Natural killer cell (primary cell): ENCODE data around the gene MAP3K1. TPM values are rescaled to one million over a fixed set of nuclear protein-coding genes. Genes with fewer than 3 reads are reported as not detected.

Experiments
- ATAC-seq, 3 donors: fragments of 150-1000 bp in 2 of 3; fragments of 200-7000 bp in 1 of 3; cut with Tn5 transposase; 1 replicate in 1 of 3; 2 replicates in 2 of 3; pipeline ENCODE4 v1.10.0; 2021; ENCODE audit warnings: mild to moderate bottlenecking in 2 of 3, moderate library complexity in 2 of 3
- DNase-seq, 2 donors: peaks; one replicate each; pipeline versions ENCODE4 v3.0.0 to v3.0.0-alpha.2; 2013 to 2021; ENCODE audit warnings: mixed read lengths in 1 of 2
- H3K27ac ChIP-seq: one replicate; pipeline ENCODE4 v1.5.1; 2013; ENCODE audit warnings: mild to moderate bottlenecking, low read length
- H3K27me3 ChIP-seq: one replicate; pipeline ENCODE4 v1.6.1; 2013; ENCODE audit warnings: low read length; ENCODE audit not compliant: control insufficient read depth, insufficient read depth
- H3K36me3 ChIP-seq: one replicate; pipeline ENCODE4 v1.6.1; 2013; ENCODE audit warnings: low read length; ENCODE audit not compliant: control insufficient read depth, insufficient read depth
- H3K4me1 ChIP-seq: one replicate; pipeline ENCODE4 v1.6.1; 2013; ENCODE audit warnings: low read length; ENCODE audit not compliant: control insufficient read depth, insufficient read depth
- H3K4me3 ChIP-seq: one replicate; pipeline ENCODE4 v1.5.1; 2013; ENCODE audit warnings: low read length
- H3K9me3 ChIP-seq: one replicate; pipeline ENCODE4 v1.6.1; 2013; ENCODE audit warnings: low read length; ENCODE audit not compliant: control insufficient read depth, insufficient read depth
- H3K27ac Mint-ChIP-seq, 2 donors: one replicate each; pipeline ENCODE4 v1.8.0; 2022; ENCODE audit warnings: mild to moderate bottlenecking in 2 of 2, mixed read lengths in 2 of 2, moderate library complexity in 1 of 2
- H3K27me3 Mint-ChIP-seq, 2 donors: one replicate each; pipeline ENCODE4 v1.8.0; 2022; ENCODE audit warnings: low read depth in 2 of 2, mixed read lengths in 2 of 2
- H3K36me3 Mint-ChIP-seq: one replicate; pipeline ENCODE4 v1.8.0; 2022; ENCODE audit warnings: mixed read lengths
- H3K4me1 Mint-ChIP-seq, 2 donors: one replicate each; pipeline ENCODE4 v1.8.0; 2022; ENCODE audit warnings: mixed read lengths in 2 of 2
- H3K4me3 Mint-ChIP-seq: one replicate; pipeline ENCODE4 v1.8.0; 2022; ENCODE audit warnings: mild to moderate bottlenecking, moderate library complexity, mixed read lengths
- H3K9me3 Mint-ChIP-seq, 2 donors: one replicate each; pipeline ENCODE4 v1.8.0; 2022; ENCODE audit warnings: mixed read lengths in 2 of 2
- WGBS: methylation state at CpG from one replicate; pipeline ENCODE4 v1.1.7; 2013; ENCODE audit warnings: missing lambda C conversion rate; ENCODE audit not compliant: insufficient coverage; 5-methylcytosine and 5-hydroxymethylcytosine counted together
- intact Hi-C: fragments of 100-400 bp; cut with micrococcal nuclease; formaldehyde crosslinking; loops from one replicate; pipeline ENCODE4 v1.14.2; 2022
- total RNA-seq, 4 donors: library from RNA; stranded (reverse); fragments of 120-200 nt in 1 of 4; gene quantifications; one replicate each; pipeline versions ENCODE4 v1.2.3 to v1.2.4, GENCODE V29; 2013 to 2022
- TF ChIP-seq, protein P1 (sequence below): fragments of 200-600 bp; IDR thresholded peaks from one replicate; pipeline ENCODE4 v1.8.0; 2022; ENCODE audit warnings: antibody characterized with exemption

Gene MAP3K1
- total RNA-seq, 3 donors from 2014 or later (not counting 1 experiment from before 2014, with no cell fraction given): 27.8 to 35.7 (median 35.5) TPM

DNA sequence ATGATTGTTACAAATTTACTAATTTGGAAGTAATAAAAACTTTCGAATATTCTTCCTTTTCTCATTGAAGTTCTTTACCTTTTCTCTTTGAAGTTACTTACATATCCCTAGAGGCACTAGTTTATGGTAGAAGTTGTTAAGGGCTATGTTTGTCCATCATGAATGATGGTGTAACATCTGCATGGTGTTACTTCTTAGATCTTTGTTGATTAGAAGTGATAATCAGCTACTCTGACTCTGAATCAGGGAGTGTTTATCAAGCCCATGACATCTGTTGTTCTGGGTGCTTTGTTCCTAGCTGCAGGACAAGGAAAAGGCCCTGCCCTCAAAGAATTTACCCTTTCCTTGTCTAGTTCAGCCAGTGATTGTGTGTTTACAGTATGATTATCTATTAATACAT, 32.9 kb downstream of the MAP3K1 start:
- ATAC-seq: no peak
- Mint-ChIP-seq H3K9me3 (no peaks in the 10 kb centered on the region), H3K36me3 (no peaks in the 10 kb centered on the region), H3K27me3 (no peaks in the 10 kb centered on the region), H3K27ac (peak overlapping the region; percentile 86 to 88), H3K4me3 (peak overlapping the region; percentile 40), H3K4me1 (peaks cover 67 to 78% of the 10 kb centered on the region in 2 donors)
- no peak for DNase-seq
- Histone ChIP-seq H3K4me3 (no peak overlapping the region), H3K27me3 (no peaks in the 10 kb centered on the region), H3K9me3 (no peaks in the 10 kb centered on the region), H3K36me3 (no peaks in the 10 kb centered on the region), H3K4me1 (peaks cover 25% of the 10 kb centered on the region), H3K27ac (no peak overlapping the region)
- intact Hi-C loops: loop anchor here (5.0 kb wide), 1 partner anchor 36 kb away; no protein-coding TSS in a partner anchor
- TF ChIP-seq, protein P1, sequence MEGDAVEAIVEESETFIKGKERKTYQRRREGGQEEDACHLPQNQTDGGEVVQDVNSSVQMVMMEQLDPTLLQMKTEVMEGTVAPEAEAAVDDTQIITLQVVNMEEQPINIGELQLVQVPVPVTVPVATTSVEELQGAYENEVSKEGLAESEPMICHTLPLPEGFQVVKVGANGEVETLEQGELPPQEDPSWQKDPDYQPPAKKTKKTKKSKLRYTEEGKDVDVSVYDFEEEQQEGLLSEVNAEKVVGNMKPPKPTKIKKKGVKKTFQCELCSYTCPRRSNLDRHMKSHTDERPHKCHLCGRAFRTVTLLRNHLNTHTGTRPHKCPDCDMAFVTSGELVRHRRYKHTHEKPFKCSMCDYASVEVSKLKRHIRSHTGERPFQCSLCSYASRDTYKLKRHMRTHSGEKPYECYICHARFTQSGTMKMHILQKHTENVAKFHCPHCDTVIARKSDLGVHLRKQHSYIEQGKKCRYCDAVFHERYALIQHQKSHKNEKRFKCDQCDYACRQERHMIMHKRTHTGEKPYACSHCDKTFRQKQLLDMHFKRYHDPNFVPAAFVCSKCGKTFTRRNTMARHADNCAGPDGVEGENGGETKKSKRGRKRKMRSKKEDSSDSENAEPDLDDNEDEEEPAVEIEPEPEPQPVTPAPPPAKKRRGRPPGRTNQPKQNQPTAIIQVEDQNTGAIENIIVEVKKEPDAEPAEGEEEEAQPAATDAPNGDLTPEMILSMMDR: no peak
- no CpG with 5 or more reads among the region's 1 CpG for WGBS

GRCh38 chr5:56849671-56850070, 34.3 kb downstream of the MAP3K1 start:
- Histone ChIP-seq H3K36me3 (no peaks in the 10 kb centered on the region), H3K9me3 (no peaks in the 10 kb centered on the region), H3K4me1 (peaks cover 33% of the 10 kb centered on the region), H3K27me3 (no peaks in the 10 kb centered on the region), H3K27ac (no peak overlapping the region), H3K4me3 (no peak overlapping the region)
- TF ChIP-seq, protein P1: no peak
- ATAC-seq (peak; percentile 59 to 76 (median 64)), DNase-seq (peak in 1 of 2 donors; percentile 36)
- peak overlapping the region; percentile 86 to 88 for H3K27ac Mint-ChIP-seq
- 87% methylated on average over 2 of the region's 2 CpGs for WGBS
- peaks cover 66 to 78% of the 10 kb centered on the region in 2 donors for H3K4me1 Mint-ChIP-seq
- H3K9me3 Mint-ChIP-seq: no peaks in the 10 kb centered on the region
- no peaks in the 10 kb centered on the region for H3K36me3 Mint-ChIP-seq
- peak overlapping the region; percentile 72 for H3K4me3 Mint-ChIP-seq
- no peaks in the 10 kb centered on the region for H3K27me3 Mint-ChIP-seq
- intact Hi-C loops: loop anchor here (5.0 kb wide), 1 partner anchor 37 kb away; no protein-coding TSS in a partner anchor

DNA sequence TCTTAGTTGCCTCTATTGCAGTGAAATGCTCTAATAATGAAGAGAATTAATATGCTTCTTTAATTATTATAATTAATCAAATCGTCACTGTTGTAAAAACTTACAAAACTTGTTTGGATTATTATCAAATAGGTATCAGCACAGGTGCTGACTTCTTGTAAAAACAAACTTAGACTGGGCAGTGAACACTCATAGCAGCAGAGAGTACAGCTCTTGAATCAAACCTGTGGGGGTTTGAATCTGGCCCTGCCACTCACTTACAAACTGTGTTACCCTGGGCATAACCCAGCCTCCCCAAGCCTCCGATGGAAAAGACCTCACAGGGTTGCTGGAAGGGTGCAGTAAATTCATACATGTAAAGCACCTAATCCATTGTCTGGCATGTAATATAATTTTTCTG, 35.1 kb downstream of the MAP3K1 start:
- H3K4me1 Mint-ChIP-seq: peaks cover 66 to 80% of the 10 kb centered on the region in 2 donors
- H3K36me3 Mint-ChIP-seq: no peaks in the 10 kb centered on the region

More for the DNA sequence above, 35.1 kb downstream of the MAP3K1 start:
- Histone ChIP-seq H3K9me3 (no peaks in the 10 kb centered on the region), H3K36me3 (no peaks in the 10 kb centered on the region), H3K4me1 (peaks cover 30% of the 10 kb centered on the region), H3K4me3 (no peak overlapping the region), H3K27me3 (no peaks in the 10 kb centered on the region), H3K27ac (no peak overlapping the region)
- DNase-seq (no peak), ATAC-seq (no peak)
- Mint-ChIP-seq H3K27me3 (no peaks in the 10 kb centered on the region), H3K4me3 (peak overlapping the region; percentile 72), H3K9me3 (no peaks in the 10 kb centered on the region), H3K27ac (peak overlapping the region; percentile 86 to 88)
- TF ChIP-seq, protein P1: no peak
- intact Hi-C loops: no loop called here
- WGBS: no CpG with 5 or more reads among the region's 2 CpGs
